ENCODE results near the gene GTPBP4.

GTPBP4 gene

DNA sequence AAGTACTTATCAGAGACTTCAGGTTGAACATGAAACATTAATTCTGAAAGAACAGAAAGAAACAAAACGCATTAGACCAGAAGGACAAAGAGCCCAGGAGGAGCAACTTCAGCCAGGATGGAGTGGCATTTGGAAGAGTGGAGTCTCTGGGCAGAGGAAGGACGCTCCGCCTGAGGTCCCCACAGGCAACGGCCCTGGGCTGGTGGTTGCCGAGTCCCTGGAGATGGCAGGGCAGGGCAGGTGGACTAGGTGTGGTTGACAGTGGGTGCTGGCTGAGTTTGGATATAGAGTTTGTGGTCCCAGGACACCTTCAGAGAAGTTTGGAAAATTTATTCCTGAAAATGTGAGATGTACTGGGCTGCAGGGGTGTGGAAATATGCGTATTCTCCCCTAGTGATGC, 29.4 kb upstream of the GTPBP4 start:
- ATAC-seq (ENCODE audit: low read depth): no peak
- Histone ChIP-seq H3K4me3 (ENCODE audit: severe bottlenecking) (no peak overlapping the region), H3K27ac (ENCODE audit: poor library complexity, severe bottlenecking) (no peak overlapping the region), H3K27me3 (ENCODE audit: insufficient read depth, poor library complexity, severe bottlenecking) (no peaks in the 10 kb centered on the region), H3K4me1 (ENCODE audit: insufficient read depth, poor library complexity, severe bottlenecking) (no peaks in the 10 kb centered on the region), H3K9me3 (ENCODE audit: severe bottlenecking) (no peaks in the 10 kb centered on the region), H3K36me3 (ENCODE audit: low read depth) (no peaks in the 10 kb centered on the region)
- no peak for TF ChIP-seq CTCF (IDR thresholded peaks at IDR 0.05; ENCODE audit: poor library complexity, severe bottlenecking)
- DNase-seq (ENCODE audit: low spot score): no peak

GRCh38 chr10:962342-962741, 25.9 kb upstream of the GTPBP4 start:
- Histone ChIP-seq H3K4me1 (ENCODE audit: insufficient read depth, poor library complexity, severe bottlenecking) (no peaks in the 10 kb centered on the region), H3K36me3 (ENCODE audit: low read depth) (no peaks in the 10 kb centered on the region), H3K27me3 (ENCODE audit: insufficient read depth, poor library complexity, severe bottlenecking) (no peaks in the 10 kb centered on the region), H3K4me3 (ENCODE audit: severe bottlenecking) (no peak overlapping the region), H3K27ac (ENCODE audit: poor library complexity, severe bottlenecking) (no peak overlapping the region), H3K9me3 (ENCODE audit: severe bottlenecking) (no peaks in the 10 kb centered on the region)
- no peak for ATAC-seq (ENCODE audit: low read depth)
- TF ChIP-seq CTCF (IDR thresholded peaks at IDR 0.05; ENCODE audit: poor library complexity, severe bottlenecking): no peak
- DNase-seq (ENCODE audit: low spot score): no peak

DNA sequence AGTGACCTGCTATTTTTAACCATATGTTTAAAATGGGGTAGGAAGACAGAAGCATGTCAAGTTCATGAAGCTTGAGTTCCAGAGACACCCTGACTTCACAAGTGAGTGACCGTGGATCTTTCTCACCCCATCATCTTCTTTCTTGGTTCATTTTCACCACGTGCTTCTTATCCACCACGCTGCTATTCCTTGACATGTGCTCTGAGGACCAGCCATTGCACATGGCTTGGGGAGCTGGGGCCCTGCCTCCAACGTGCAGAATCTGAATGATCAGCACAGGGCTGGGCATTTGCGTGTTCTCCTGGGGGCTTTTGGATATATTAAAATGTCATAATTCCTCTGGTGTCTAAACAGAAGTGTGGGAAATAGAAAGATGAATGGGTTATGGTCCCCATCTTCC, 25.0 kb upstream of the GTPBP4 start:
- no peaks in the 10 kb centered on the region for H3K4me1 ChIP-seq (ENCODE audit: insufficient read depth, poor library complexity, severe bottlenecking)
- no peak overlapping the region for H3K27ac ChIP-seq (ENCODE audit: poor library complexity, severe bottlenecking)
- H3K9me3 ChIP-seq (ENCODE audit: severe bottlenecking): no peaks in the 10 kb centered on the region
- H3K27me3 ChIP-seq (ENCODE audit: insufficient read depth, poor library complexity, severe bottlenecking): no peaks in the 10 kb centered on the region
- ATAC-seq (ENCODE audit: low read depth): no peak
- TF ChIP-seq CTCF (IDR thresholded peaks at IDR 0.05; ENCODE audit: poor library complexity, severe bottlenecking): no peak
- DNase-seq (ENCODE audit: low spot score): no peak
- H3K36me3 ChIP-seq (ENCODE audit: low read depth): no peaks in the 10 kb centered on the region
- H3K4me3 ChIP-seq (ENCODE audit: severe bottlenecking): no peak overlapping the region

- H3K36me3 ChIP-seq (ENCODE audit: low read depth): no peaks in the 10 kb centered on the region
- no peaks in the 10 kb centered on the region for H3K4me1 ChIP-seq (ENCODE audit: insufficient read depth, poor library complexity, severe bottlenecking)
- no peak for TF ChIP-seq CTCF (IDR thresholded peaks at IDR 0.05; ENCODE audit: poor library complexity, severe bottlenecking)
- H3K9me3 ChIP-seq (ENCODE audit: severe bottlenecking): no peaks in the 10 kb centered on the region
- H3K27ac ChIP-seq (ENCODE audit: poor library complexity, severe bottlenecking): no peak overlapping the region
- H3K4me3 ChIP-seq (ENCODE audit: severe bottlenecking): no peak overlapping the region
- H3K27me3 ChIP-seq (ENCODE audit: insufficient read depth, poor library complexity, severe bottlenecking): no peaks in the 10 kb centered on the region
- DNase-seq (ENCODE audit: low spot score) (no peak), ATAC-seq (ENCODE audit: low read depth) (no peak)
Measured at GRCh38 chr10:963655-964054, 24.6 kb upstream of the GTPBP4 start.

GRCh38 chr10:964321-964987, 23.8 kb upstream of the GTPBP4 start:
- DNase-seq (ENCODE audit: low spot score) (no peak), ATAC-seq (ENCODE audit: low read depth) (no peak)
- Histone ChIP-seq H3K9me3 (ENCODE audit: severe bottlenecking) (no peaks in the 10 kb centered on the region), H3K4me1 (ENCODE audit: insufficient read depth, poor library complexity, severe bottlenecking) (no peaks in the 10 kb centered on the region), H3K27ac (ENCODE audit: poor library complexity, severe bottlenecking) (no peak overlapping the region), H3K27me3 (ENCODE audit: insufficient read depth, poor library complexity, severe bottlenecking) (no peaks in the 10 kb centered on the region), H3K36me3 (ENCODE audit: low read depth) (no peaks in the 10 kb centered on the region), H3K4me3 (ENCODE audit: severe bottlenecking) (no peak overlapping the region)
- TF ChIP-seq CTCF (IDR thresholded peaks at IDR 0.05; ENCODE audit: poor library complexity, severe bottlenecking): no peak

All from RWPE2 (cell line).